ENCODE results near the gene IDH3B.

Gene IDH3B

GRCh38 chr20:2652724-2653555, 11.1 kb downstream of the IDH3B start:
- in situ Hi-C loops (cut with MboI; ENCODE audit: low pct_unique_long_range_greater_than_20kb, low sequenced_read_pairs, unreplicated experiment), result no loop called here
- DNase-seq (ENCODE audit: low spot score), result peak; percentile 64
- no peak for TF ChIP-seq CTCF (IDR thresholded peaks at IDR 0.05; ENCODE audit: extremely low read depth, insufficient read depth, missing control alignments)

- in situ Hi-C loops (cut with MboI; ENCODE audit: low pct_unique_long_range_greater_than_20kb, low sequenced_read_pairs, unreplicated experiment), result no loop called here
- no peak for TF ChIP-seq CTCF (IDR thresholded peaks at IDR 0.05; ENCODE audit: extremely low read depth, insufficient read depth, missing control alignments)
- DNase-seq (ENCODE audit: low spot score), result peak; percentile 95
Observed at GRCh38 chr20:2651772-2652723, 12.0 kb downstream of the IDH3B start, which contains the start of gene NOP56. NOP56 (plus strand) TSS chr20:2652632; CDS start chr20:2652661, 29 bp downstream.

- in situ Hi-C loops (cut with MboI; ENCODE audit: low pct_unique_long_range_greater_than_20kb, low sequenced_read_pairs, unreplicated experiment), result no loop called here
- no peak for DNase-seq (ENCODE audit: low spot score)
- no peak for TF ChIP-seq CTCF (IDR thresholded peaks at IDR 0.05; ENCODE audit: extremely low read depth, insufficient read depth, missing control alignments)
Observed at GRCh38 chr20:2643708-2644107, 20.3 kb downstream of the IDH3B start.

- in situ Hi-C loops (cut with MboI; ENCODE audit: low pct_unique_long_range_greater_than_20kb, low sequenced_read_pairs, unreplicated experiment), result no loop called here
- no peak for TF ChIP-seq CTCF (IDR thresholded peaks at IDR 0.05; ENCODE audit: extremely low read depth, insufficient read depth, missing control alignments)
- DNase-seq (ENCODE audit: low spot score), result no peak
Observed at GRCh38 chr20:2640899-2641298, 23.1 kb downstream of the IDH3B start.

- TF ChIP-seq CTCF (IDR thresholded peaks at IDR 0.05; ENCODE audit: extremely low read depth, insufficient read depth, missing control alignments), result no peak
- in situ Hi-C loops (cut with MboI; ENCODE audit: low pct_unique_long_range_greater_than_20kb, low sequenced_read_pairs, unreplicated experiment), result no loop called here
Observed at GRCh38 chr20:2640260-2640659, 23.8 kb downstream of the IDH3B start.

GRCh38 chr20:2637246-2637645, 26.8 kb downstream of the IDH3B start:
- DNase-seq (ENCODE audit: low spot score), result no peak
- in situ Hi-C loops (cut with MboI; ENCODE audit: low pct_unique_long_range_greater_than_20kb, low sequenced_read_pairs, unreplicated experiment), result no loop called here
- TF ChIP-seq CTCF (IDR thresholded peaks at IDR 0.05; ENCODE audit: extremely low read depth, insufficient read depth, missing control alignments), result no peak

More at GRCh38 chr20:2640260-2640659, 23.8 kb downstream of the IDH3B start:
- DNase-seq (ENCODE audit: low spot score), result no peak
